H1 (cell line): ENCODE measurements around the gene ZNF608. TPM values are rescaled to one million over a fixed set of nuclear protein-coding genes. Genes with fewer than 3 reads are reported as not detected.

Experiments used
- CTCF ChIA-PET: fragments of 300-600 bp; sonication (Branson Sonifier 250); formaldehyde crosslinking; loops from one replicate; lab custom pipeline; 2021; ENCODE audit not compliant: partially characterized antibody; lab: Charles Lee
- POLR2A ChIA-PET: fragments of 300-600 bp; sonication (Branson Sonifier 250); formaldehyde crosslinking; loops from one replicate; lab custom pipeline; 2021; ENCODE audit warnings: inconsistent platforms; ENCODE audit not compliant: partially characterized antibody; lab: Charles Lee
- DNase-seq, 2 experiments: peaks; one replicate each; pipeline versions ENCODE4 v3.0.0 to v3.0.0-alpha.2; 2010 to 2022; ENCODE audit warnings: low spot score in 2 of 2, low read depth in 1 of 2, mixed read lengths in 1 of 2
- FAIRE-seq: peaks from 2 replicates; lab custom pipeline; 2011; peaks lifted over from hg19 to GRCh38; lab: Jason Lieb, UNC
- H2AFZ ChIP-seq: 2 replicates; pipeline ENCODE4 v1.8.1; 2012; ENCODE audit warnings: low read length, inconsistent platforms
- H2AK5ac ChIP-seq: 2 replicates; pipeline ENCODE4 v1.6.1; 2013; ENCODE audit warnings: low read depth, low read length
- H2BK120ac ChIP-seq: replicated peaks from 2 replicates; pipeline ENCODE3; 2013; ENCODE audit warnings: low read depth, low read length, inconsistent platforms
- H2BK12ac ChIP-seq: 2 replicates; pipeline ENCODE4 v1.6.1; 2013; ENCODE audit warnings: low read depth, low read length
- H2BK15ac ChIP-seq: 2 replicates; pipeline ENCODE4 v1.6.1; 2013; ENCODE audit warnings: low read length
- H2BK20ac ChIP-seq: 2 replicates; pipeline ENCODE4 v1.6.1; 2013; ENCODE audit warnings: low read length
- H2BK5ac ChIP-seq: 2 replicates; pipeline ENCODE4 v1.6.1; 2013; ENCODE audit warnings: low read depth, low read length
- H3K14ac ChIP-seq: 2 replicates; pipeline ENCODE4 v1.6.1; 2013; ENCODE audit warnings: inconsistent platforms; ENCODE audit not compliant: insufficient read length
- H3K18ac ChIP-seq: 2 replicates; pipeline ENCODE4 v1.6.1; 2013; ENCODE audit warnings: low read length; ENCODE audit errors: extremely low read depth
- H3K23ac ChIP-seq: 2 replicates; pipeline ENCODE4 v1.6.1; 2013; ENCODE audit warnings: inconsistent platforms; ENCODE audit not compliant: insufficient read length
- H3K23me2 ChIP-seq: 2 replicates; pipeline ENCODE4 v1.6.1; 2013; ENCODE audit warnings: low read depth, low read length
- H3K27ac ChIP-seq: 2 replicates; pipeline ENCODE4 v1.6.1; 2011; ENCODE audit warnings: low read depth, low read length, inconsistent platforms
- H3K27me3 ChIP-seq, 4 experiments: replicated peaks in 1 of 4; 1 replicate in 1 of 4; 2 replicates in 3 of 4; pipeline versions ENCODE4 v1.6.1 to v1.8.1; 2011 to 2013; ENCODE audit warnings: low read length in 3 of 4, mild to moderate bottlenecking in 3 of 4, inconsistent platforms in 2 of 4, mixed read lengths in 2 of 4, moderate library complexity in 1 of 4; ENCODE audit not compliant: control insufficient read depth in 3 of 4, insufficient read depth in 3 of 4; ENCODE audit errors: extremely low read depth in 1 of 4
- H3K36me3 ChIP-seq, 4 experiments: 2 replicates each; pipeline versions ENCODE4 v1.6.1 to v1.8.1; 2011 to 2013; ENCODE audit warnings: mild to moderate bottlenecking in 4 of 4, low read length in 3 of 4, moderate library complexity in 2 of 4, control low read depth in 1 of 4, inconsistent platforms in 1 of 4; ENCODE audit not compliant: insufficient read depth in 4 of 4, control insufficient read depth in 2 of 4
- H3K4ac ChIP-seq: replicated peaks from 2 replicates; pipeline ENCODE3; 2013; ENCODE audit warnings: low read length, low read depth, mixed read lengths, inconsistent platforms; ENCODE audit not compliant: insufficient read length
- H3K4me1 ChIP-seq, 4 experiments: replicated peaks in 1 of 4; 1 replicate in 1 of 4; 2 replicates in 3 of 4; pipeline versions ENCODE4 v1.6.1 to v1.8.1; 2011 to 2013; ENCODE audit warnings: low read length in 3 of 4, inconsistent platforms in 2 of 4, mixed read lengths in 1 of 4; ENCODE audit not compliant: insufficient read depth in 4 of 4, control insufficient read depth in 3 of 4
- H3K4me2 ChIP-seq, 2 experiments: 2 replicates each; pipeline versions ENCODE4 v1.6.1 to v1.8.1; 2011 to 2013; ENCODE audit warnings: low read depth in 2 of 2, low read length in 2 of 2, control low read depth in 1 of 2, inconsistent platforms in 1 of 2, mild to moderate bottlenecking in 1 of 2; ENCODE audit not compliant: insufficient read depth in 1 of 2
- H3K4me3 ChIP-seq, 4 experiments: fragments of 200-600, 300-600 bp in 1 of 4; sonication (generic), shearing (Covaris generic), sonication (Bioruptor Twin) in 1 of 4; 2 replicates each; pipeline versions ENCODE4 v1.5.1 to v1.8.1; 2011 to 2016; ENCODE audit warnings: low read length in 4 of 4, low read depth in 3 of 4, control low read depth in 2 of 4, inconsistent platforms in 2 of 4, mild to moderate bottlenecking in 2 of 4, mixed read lengths in 1 of 4, moderate library complexity in 1 of 4; ENCODE audit not compliant: insufficient read depth in 2 of 4; ENCODE audit errors: extremely low read depth in 1 of 4
- H3K56ac ChIP-seq: replicated peaks from 2 replicates; pipeline ENCODE3; 2013; ENCODE audit warnings: low read depth, mild to moderate bottlenecking, mixed read lengths, low read length, inconsistent platforms; ENCODE audit not compliant: insufficient read length
- H3K79me1 ChIP-seq: 2 replicates; pipeline ENCODE4 v1.6.1; 2013; ENCODE audit warnings: low read depth, low read length, control low read depth
- H3K79me2 ChIP-seq, 2 experiments: 2 replicates each; pipeline versions ENCODE4 v1.6.1 to v1.8.1; 2012 to 2013; ENCODE audit warnings: low read length in 2 of 2, mild to moderate bottlenecking in 2 of 2, inconsistent platforms in 1 of 2; ENCODE audit not compliant: insufficient read depth in 2 of 2, control insufficient read depth in 1 of 2
- H3K9ac ChIP-seq, 4 experiments: replicated peaks in 1 of 4; 1 replicate in 1 of 4; 2 replicates in 3 of 4; pipeline versions ENCODE4 v1.6.1 to v1.8.1; 2011 to 2013; ENCODE audit warnings: low read depth in 3 of 4, low read length in 3 of 4, control low read depth in 2 of 4, mild to moderate bottlenecking in 2 of 4, moderate library complexity in 2 of 4, inconsistent platforms in 1 of 4; ENCODE audit errors: extremely low read depth in 1 of 4
- H3K9me3 ChIP-seq, 2 experiments: 2 replicates each; pipeline versions ENCODE4 v1.6.1 to v1.8.1; 2012 to 2013; ENCODE audit warnings: mild to moderate bottlenecking in 2 of 2, moderate library complexity in 2 of 2, control low read depth in 1 of 2, inconsistent platforms in 1 of 2, low read depth in 1 of 2, low read length in 1 of 2, mixed read lengths in 1 of 2; ENCODE audit not compliant: insufficient read depth in 2 of 2
- H4K20me1 ChIP-seq, 2 experiments: replicated peaks in 1 of 2; 2 replicates each; pipeline versions ENCODE3 to v1.8.1; 2011 to 2013; ENCODE audit warnings: inconsistent platforms in 2 of 2, low read length in 2 of 2, mild to moderate bottlenecking in 1 of 2; ENCODE audit not compliant: insufficient read depth in 2 of 2, control insufficient read depth in 1 of 2
- H4K5ac ChIP-seq: 2 replicates; pipeline ENCODE4 v1.6.1; 2013; ENCODE audit warnings: low read length, low read depth, mixed read lengths, inconsistent platforms; ENCODE audit not compliant: insufficient read length
- H4K8ac ChIP-seq: 2 replicates; pipeline ENCODE4 v1.8.0; 2013; ENCODE audit warnings: mild to moderate bottlenecking, moderate library complexity, low read length, inconsistent platforms; ENCODE audit not compliant: insufficient read depth; ENCODE audit errors: extremely low read depth
- H4K91ac ChIP-seq: replicated peaks from 2 replicates; pipeline ENCODE3; 2013; ENCODE audit warnings: low read length, mixed read lengths, inconsistent platforms; ENCODE audit not compliant: insufficient read length
- ATF3 ChIP-seq: IDR thresholded peaks from 2 replicates; pipeline ENCODE4 v1.6.1; 2011; ENCODE audit warnings: low read depth, mild to moderate bottlenecking, low read length; ENCODE audit not compliant: insufficient read depth
- KDM1A ChIP-seq: fragments of 200-600, 300-600 bp; sonication (generic); IDR thresholded peaks from 2 replicates; pipeline ENCODE4 v1.7.1; 2016; ENCODE audit warnings: mild to moderate bottlenecking, low read length, borderline replicate concordance
- WGBS, 2 experiments: shearing (Covaris generic) in 1 of 2; methylation state at CpG; one replicate each; pipeline versions ENCODE4 v1.1.6 to v1.1.7; 2013 to 2015; ENCODE audit warnings: low lambda C conversion rate in 2 of 2, mixed read lengths in 2 of 2, inconsistent platforms in 1 of 2, low coverage in 1 of 2, missing lambda C conversion rate in 1 of 2; ENCODE audit not compliant: insufficient replicate concordance in 2 of 2, insufficient coverage in 1 of 2, insufficient read length in 1 of 2; ENCODE audit errors: extremely low coverage in 1 of 2, missing lambda C conversion rate in 1 of 2; 5-methylcytosine and 5-hydroxymethylcytosine counted together
- polyA plus RNA-seq, 7 experiments: library from polyadenylated mRNA; depleted of rRNA in 3 of 7; stranded (reverse) in 5 of 7; unstranded in 2 of 7; fragments of >200 nt in 5 of 7; fragments of 200-250 nt in 2 of 7; gene quantifications; 1 replicate in 5 of 7; 2 replicates in 1 of 7; 4 replicates in 1 of 7; pipeline versions ENCODE4 v1.2.1 to v1.2.3, GENCODE V29; 2011 to 2013; ENCODE audit warnings: missing spikeins in 2 of 7, mixed read lengths in 2 of 7
- total RNA-seq: library from RNA; stranded (reverse); fragmentation: NEBNext Ultra II Directional; extraction: Animal tissue kit (Norgen Biotek cat#: 25700); gene quantifications from 2 replicates; pipeline ENCODE4 v1.2.1, GENCODE V29; 2021

ZNF608 gene
- total and polyA plus RNA-seq, 2 of the 8 experiments (the other 6 are each of a cell fraction or from before 2014, with no cell fraction given) = 17.2 to 40.8 TPM

GRCh38 chr5:124790895-124791732 lies 44.7 kb upstream of the ZNF608 start:
- Histone ChIP-seq H3K79me1 (no peaks in the 10 kb centered on the region), H3K9ac (no peak overlapping the region), H3K9me3 (no peaks in the 10 kb centered on the region), H2AK5ac (no peak overlapping the region), H2BK120ac (no peak overlapping the region), H4K91ac (no peak overlapping the region), H3K4me2 (no peak overlapping the region), H4K5ac (no peak overlapping the region), H4K8ac (no peak overlapping the region), H3K18ac (no peak overlapping the region), H2BK12ac (no peak overlapping the region), H3K36me3 (no peaks in the 10 kb centered on the region), H4K20me1 (no peaks in the 10 kb centered on the region), H3K23ac (no peak overlapping the region), H3K23me2 (no peaks in the 10 kb centered on the region), H2BK5ac (no peak overlapping the region), H2BK20ac (no peak overlapping the region), H3K27ac (no peak overlapping the region), H3K4ac (no peak overlapping the region), H3K56ac (no peak overlapping the region), H3K4me1 (peaks cover 0 to 5% (median 0%) of the 10 kb centered on the region in 4 experiments; a peak in 2 of 7 replicates), H3K14ac (no peak overlapping the region), H3K27me3 (no peaks in the 10 kb centered on the region), H3K4me3 (no peak overlapping the region), H3K79me2 (no peaks in the 10 kb centered on the region), H2BK15ac (no peak overlapping the region), H2AFZ (no peak overlapping the region)
- WGBS, 2 experiments = 90% methylated on average over 7 of the region's 7 CpGs; no CpG with 5 or more reads in 1 of the 2 experiments
- no peak for TF ChIP-seq ATF3
- TF ChIP-seq KDM1A = no peak
- CTCF ChIA-PET = interaction anchor here (1.1 kb wide), 1 partner anchor 17 kb away, joined by 3 read pairs; no protein-coding TSS in a partner anchor
- POLR2A ChIA-PET = no interaction called here
- FAIRE-seq (no peak), DNase-seq (no peak)
